GM18511 (cell line): ENCODE measurements around the gene CLUH.

Experiments
- ATAC-seq: cut with Tn5 transposase; IDR thresholded peaks from one replicate; pipeline ENCODE4 v1.9.1; 2021; ENCODE audit warnings: mild to moderate bottlenecking, moderate library complexity; ENCODE audit not compliant: unreplicated experiment

Gene CLUH

GRCh38 chr17:2718150-2718938, 6.8 kb upstream of the CLUH start:
- ATAC-seq, result no peak

GRCh38 chr17:2716649-2717048, 5.1 kb upstream of the CLUH start:
- no peak for ATAC-seq

DNA sequence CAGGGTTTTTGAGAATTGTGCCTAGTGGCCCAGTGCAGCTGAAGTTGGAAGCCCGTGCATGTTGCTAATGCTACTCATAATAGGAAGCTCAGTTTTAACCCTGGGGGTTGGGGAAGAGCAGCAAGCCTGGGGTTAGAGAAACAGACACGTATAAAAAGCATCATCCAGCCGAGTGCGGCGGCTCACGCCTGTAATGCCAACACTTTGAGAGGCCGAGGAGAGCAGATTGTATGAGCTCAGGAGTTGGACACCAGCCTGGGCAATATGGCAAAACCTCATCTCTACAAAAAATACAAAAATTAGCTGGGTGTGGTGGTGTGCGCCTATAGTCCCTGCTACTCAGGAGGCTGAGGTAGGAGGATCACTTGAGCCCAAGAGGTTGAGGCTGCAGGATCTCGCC, 2.3 kb upstream of the CLUH start:
- no peak for ATAC-seq

DNA sequence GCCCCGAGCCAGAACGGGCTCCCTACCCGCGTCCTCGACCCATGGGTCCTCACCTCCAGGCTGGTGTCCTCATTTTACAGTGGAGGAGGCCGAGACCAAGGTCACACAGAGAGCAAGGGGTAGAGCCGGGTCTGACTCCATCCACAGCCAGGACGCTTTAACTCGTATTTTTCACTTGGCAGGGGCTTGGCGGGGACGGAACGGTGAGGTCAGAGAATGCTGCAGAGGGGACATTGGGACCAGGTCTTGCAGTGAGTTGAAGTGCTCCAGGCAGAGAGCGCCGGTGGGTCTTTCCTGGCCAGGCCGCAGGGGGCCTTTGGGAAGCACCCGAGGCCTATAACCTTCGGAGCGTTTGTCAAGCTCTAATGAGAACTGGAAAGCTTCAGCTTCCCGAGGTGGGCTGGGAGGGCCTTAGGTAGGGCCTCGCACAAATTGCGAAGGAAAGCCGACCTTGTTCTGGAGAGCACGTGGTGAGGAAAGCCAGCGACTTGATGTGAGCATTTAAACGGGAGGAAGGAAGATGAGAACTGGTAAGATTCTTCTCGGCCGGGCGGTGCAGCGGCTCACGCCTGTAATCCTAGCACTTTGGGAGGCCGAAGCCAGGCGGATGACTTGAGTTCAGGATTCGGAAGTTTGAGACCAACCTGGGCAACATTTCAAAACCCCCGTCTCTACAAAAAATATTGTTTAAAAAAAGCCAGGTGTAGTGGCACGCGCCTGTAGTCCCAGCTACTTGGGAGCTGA, 908 bp upstream of the CLUH start:
- no peak for ATAC-seq

DNA sequence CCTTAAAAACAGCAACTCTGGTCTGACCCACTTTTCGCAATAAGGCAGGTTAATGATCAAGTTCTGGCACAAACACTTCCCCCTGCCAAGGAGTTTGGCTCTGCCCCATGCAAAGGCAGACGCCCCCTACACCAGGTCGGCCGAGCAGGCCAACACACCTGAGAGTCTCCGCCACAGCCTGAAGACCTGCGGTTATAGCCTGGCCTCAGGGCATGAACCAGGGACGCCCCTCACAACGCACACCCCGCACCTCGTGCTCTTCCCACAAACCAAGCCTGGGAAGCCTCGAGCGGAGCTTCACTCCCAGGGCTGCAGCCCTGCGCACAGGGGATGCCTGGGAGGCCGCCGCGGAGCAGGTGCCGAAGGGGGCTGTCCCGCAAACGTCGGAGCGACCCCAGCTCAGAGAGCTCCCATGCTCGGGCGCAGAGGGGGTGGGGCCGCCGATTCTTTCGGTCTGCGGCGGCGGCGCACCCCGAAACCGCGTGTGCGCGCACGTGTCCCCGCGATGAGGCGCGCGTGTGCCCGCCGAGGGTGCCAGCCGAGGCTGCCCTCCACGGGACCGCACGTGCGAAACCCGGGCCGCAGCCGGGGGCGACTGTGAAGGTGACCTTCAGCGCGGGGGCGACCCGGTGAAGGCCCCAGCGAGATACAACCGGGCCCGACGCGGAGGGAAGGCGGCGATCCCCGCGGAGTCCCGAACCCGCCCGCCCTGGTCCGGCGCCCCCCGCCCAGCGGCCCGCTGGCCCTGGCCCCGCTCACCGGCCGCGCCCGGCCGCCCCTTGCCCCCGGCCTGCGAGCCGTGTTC, 559 bp downstream of the CLUH start:
- peak; percentile 35 for ATAC-seq

GRCh38 chr17:2710071-2710802, 1.3 kb downstream of the CLUH start:
- ATAC-seq, result no peak

DNA sequence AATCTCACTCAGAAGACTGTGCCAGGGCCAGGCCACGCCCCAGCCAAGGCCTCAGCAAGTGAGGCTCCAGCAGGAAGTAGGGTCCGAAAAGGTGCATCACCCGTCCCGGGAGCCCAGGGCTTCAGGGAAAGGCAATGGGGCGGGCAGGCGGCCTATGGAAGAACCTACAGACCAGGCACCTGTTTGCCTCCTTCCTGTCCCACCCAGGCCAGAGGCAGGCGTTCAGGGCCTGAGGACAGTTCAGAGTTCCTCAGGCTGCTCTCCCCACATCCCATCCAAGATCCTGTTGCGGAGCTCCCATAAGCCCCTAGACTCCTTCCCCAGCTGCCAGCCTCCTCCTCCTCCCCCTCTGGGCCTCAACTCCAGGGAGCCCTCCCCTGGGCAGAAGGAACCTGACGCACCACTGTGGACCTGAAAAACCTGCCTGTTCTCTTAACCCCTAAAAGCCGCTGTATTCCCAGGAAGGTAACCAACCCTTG, 2.3 kb downstream of the CLUH start:
- peak; percentile 45 for ATAC-seq

GRCh38 chr17:2708585-2709182, 2.9 kb downstream of the CLUH start:
- ATAC-seq, result no peak

- ATAC-seq, result no peak
Measured at GRCh38 chr17:2707721-2708584, 3.6 kb downstream of the CLUH start.

- ATAC-seq, result no peak
Measured at GRCh38 chr17:2706911-2707510, 4.6 kb downstream of the CLUH start.

DNA sequence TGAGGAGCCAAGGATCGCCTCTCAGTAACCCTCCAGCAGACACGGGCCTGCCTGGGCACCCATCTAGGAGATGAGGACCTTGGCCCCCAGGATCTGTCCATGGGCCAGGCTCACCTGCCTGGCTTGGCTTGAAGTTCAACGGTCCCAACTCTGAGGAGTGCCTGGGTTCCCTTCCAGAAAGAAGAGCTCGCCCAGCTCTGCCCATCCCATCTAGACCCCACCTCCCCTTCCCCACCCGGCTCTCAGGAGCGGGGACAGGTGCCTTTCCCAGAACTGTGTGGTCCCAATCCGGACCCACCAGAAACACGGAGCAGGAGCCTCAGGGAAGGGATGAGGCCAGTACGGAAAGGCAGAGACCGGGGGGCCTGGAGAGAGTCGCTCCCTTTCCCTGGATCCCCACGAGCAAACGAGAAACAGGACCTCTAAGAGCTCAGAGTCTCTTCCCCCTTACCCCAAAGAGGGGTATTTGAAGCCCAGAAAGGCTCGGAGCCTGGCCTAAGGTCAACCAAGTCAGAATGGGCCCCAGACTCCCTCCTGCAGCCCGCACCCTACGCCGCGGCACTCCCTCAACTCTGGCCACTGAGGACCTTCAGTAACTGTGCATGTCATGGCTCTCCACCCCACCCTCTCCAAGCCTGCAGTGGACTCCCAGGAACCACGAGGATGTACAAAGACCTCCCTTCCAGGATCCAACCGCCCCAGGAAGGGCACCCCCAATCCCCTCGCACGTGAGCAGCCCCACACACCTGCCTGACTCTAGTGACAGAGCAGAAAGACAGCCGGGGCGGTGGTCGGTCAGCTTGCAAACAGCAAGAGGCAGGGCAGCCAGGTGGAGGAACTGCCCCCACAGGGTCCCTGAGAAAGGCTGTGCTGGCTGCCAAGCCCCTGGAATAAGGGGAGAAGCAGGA, 5.4 kb downstream of the CLUH start:
- ATAC-seq, result no peak

DNA sequence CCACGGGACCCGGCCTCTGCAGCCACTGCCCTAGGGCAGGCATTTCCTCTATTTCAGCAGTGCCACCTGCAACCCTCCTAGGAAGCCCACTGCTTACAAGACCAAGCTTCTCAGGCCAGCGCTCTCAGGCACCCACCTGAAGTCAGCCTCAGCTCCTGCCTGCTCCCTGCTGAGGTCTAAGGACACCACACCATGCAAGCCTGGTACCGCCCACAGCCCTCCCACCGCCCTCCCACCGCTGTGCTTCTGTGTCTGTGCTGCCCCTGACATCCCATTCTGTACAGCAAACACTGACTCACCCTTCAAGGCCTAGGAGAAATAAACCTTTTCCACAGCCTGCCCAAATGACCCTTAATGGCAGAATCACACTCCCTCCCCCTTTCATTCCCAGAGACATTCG, 6.3 kb downstream of the CLUH start:
- ATAC-seq, result no peak

DNA sequence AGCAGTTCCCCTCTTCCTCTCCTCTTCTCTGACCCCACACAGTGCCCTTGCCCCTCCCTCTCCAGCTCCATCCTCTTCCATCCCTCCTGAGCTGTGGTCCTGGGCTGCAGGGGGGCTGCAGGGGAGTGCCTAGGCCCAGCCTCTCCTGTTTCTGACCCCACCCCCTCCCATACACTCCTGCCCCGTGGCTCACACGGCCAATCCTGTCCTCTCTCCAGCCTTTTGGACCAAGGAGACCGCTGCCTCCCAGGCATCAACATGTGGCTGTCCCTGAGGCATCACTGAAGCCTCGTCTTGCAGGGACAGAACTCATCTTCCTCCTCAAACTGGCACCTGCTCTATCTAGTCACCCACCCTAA, 6.7 kb downstream of the CLUH start:
- ATAC-seq, result no peak

GRCh38 chr17:2704031-2704889, 7.3 kb downstream of the CLUH start:
- ATAC-seq, result no peak

DNA sequence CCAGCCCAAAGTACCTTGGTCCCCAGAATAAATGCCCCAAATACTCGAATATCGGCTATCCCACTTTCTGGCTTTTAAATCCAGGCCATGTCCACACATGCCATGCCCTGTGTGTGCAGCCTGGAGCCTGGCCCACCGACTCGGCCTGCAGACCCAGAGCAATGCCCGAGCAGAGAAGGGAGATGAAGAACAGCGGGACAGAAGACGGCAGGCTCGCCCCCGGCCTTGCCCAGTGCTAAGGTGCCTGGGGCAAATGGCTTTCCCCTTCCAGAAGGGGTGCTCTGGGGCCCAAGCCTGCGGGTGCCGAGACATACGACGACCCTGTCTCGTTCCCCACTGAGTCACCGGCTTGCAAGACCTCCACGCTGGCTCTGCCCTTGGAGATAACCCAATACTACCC, 8.0 kb downstream of the CLUH start:
- no peak for ATAC-seq

DNA sequence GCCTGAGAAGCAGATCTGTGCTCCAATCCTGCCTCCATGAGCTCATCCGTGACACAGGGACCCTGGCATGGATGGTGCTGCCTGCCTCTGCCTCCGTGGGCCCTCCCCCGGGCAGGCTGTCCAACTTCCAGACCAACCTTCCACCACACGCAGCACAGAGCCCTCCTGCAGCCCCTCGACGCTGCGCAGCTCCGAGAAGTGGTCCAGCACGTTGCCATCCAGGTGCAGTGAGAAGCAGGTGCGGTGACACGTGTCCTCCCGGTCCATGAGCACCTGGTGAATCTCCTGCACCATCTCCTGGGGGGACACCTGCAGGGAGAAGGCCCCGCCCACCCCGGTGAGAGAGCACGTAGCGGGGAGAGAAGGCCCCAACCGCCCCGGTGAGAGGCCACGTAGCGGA, 8.4 kb downstream of the CLUH start:
- ATAC-seq, result no peak
